ENCODE results near the gene DEPDC5. TPM values are rescaled to one million over a fixed set of nuclear protein-coding genes. Genes with fewer than 3 reads are reported as not detected.
A peak's percentile ranks its signal among the peaks of the same experiment; 100 is the strongest.
"Not testable (repeated sequence)": the region's sequence is repeated elsewhere in the genome, so short reads cannot be mapped to it uniquely, and the experiment has no call there.

DEPDC5 gene
- total RNA-seq (2014; rRNA removed; shearing (Covaris generic)), result 6.1 and 7.8 TPM in 2 replicates

DNA sequence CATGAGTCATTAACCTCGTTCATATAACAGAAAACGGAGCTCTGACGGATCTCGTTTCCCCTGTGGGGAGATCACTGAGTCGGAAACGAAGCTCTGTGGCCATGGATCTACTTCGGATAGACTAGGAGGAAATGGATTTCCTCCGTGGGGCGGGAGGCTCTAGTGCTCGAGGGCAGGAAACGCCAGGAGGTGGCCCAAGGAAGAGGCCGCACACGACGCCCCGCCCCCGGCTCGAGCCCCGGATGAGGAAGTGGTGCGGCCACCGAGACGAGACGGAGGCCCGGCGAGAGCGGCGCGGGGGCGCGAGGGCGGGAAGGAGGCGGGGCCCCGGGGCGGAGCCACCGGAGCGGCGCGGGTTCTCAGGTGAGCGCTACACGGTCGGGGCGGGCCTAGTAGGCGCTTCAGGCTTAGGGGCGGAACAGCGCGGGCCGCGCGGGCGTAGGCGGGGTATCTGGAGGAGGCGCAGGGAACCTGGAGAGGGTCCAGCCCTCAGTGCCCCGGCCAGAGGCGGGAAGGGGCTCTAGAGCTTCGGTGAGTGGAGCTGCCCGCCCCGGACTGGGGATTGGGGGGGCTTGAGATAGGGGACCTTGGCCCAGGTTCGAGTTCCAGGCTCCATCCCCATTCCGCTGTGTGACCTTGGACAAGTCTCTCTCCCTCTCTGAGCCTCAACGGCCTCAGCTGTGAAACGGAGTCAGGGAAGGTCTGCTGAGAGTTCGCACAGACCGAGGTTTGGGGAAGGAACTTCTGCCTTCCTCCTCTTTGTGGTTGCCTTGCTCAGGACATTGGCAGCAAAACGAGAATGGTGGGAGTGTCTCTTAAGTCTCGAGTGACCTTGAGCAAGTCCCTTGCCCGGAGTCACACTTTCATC, at the start of gene DEPDC5:
TSS of gene DEPDC5 (plus strand) at position 386 of the 868 bp plus-strand sequence. CDS start 903 bp downstream, outside the sequence.
- DNase-seq (ENCODE audit: low read depth), result peak; percentile 92

GRCh38 chr22:31707519-31707918, 46.3 kb upstream of the DEPDC5 start:
- no peak for DNase-seq (ENCODE audit: low read depth)

DNA sequence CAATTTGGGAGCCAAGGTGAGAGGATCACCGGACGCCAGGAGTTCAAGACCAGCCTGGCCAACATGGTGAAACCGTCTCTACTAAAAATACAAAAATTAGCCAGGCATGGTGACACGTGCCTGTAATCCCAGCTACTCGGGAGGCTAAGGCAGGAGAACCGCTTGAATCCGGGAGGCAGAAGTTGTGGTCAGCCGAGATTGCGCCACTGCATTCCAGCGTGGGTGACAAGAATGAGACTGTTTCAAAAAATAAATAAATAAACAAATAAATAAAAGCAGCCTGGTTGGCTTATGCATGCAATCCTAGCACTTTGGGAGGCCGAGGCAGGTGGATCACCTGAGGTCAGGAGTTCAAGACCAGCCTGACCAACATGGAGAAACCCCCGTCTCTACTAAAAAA, 42.6 kb upstream of the DEPDC5 start:
- not testable (repeated sequence) for DNase-seq (ENCODE audit: low read depth)

GRCh38 chr22:31715147-31715778, 38.6 kb upstream of the DEPDC5 start:
- DNase-seq (ENCODE audit: low read depth), result no peak

- no peak for DNase-seq (ENCODE audit: low read depth)
Measured at GRCh38 chr22:31719850-31720471, 33.9 kb upstream of the DEPDC5 start.

DNA sequence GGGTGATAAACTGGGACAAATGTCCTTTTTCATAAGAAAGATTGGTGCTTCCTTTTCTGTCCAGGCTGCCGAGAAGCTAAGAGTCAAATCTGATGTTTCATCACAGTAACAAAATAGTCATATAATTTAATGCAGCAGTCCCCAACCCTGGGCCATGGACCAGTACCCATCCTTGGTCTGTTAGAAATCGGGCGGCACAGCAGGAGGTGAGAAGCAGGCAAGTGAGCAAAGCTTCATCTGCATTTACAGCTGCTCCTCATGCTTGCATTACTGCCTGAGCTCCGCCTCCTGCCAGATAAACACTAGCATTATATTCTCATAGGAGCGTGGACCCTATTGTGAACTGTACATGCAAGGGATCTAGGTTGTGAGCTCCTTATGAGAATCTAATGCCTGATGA, 30.1 kb upstream of the DEPDC5 start:
- no peak for DNase-seq (ENCODE audit: low read depth)

DNA sequence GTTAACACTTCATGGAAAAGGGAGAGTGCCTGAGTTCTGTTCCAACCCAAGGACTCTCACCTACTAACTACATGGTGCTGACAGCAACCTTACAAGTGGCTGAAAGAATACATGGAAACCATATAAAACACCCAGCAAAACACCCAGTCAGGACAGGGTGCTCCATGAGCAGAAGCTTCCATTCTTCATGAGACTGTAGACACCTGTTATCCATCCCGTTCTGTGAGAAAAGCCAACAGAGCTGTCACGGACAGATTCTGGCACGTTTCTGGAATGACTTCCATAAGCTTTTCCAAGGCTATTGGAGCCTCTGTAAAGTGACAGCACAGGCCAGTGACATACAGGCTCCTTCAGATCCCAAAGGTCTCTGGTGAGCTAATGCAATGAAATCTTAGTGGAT, 27.1 kb upstream of the DEPDC5 start:
- DNase-seq (ENCODE audit: low read depth), result no peak

DNA sequence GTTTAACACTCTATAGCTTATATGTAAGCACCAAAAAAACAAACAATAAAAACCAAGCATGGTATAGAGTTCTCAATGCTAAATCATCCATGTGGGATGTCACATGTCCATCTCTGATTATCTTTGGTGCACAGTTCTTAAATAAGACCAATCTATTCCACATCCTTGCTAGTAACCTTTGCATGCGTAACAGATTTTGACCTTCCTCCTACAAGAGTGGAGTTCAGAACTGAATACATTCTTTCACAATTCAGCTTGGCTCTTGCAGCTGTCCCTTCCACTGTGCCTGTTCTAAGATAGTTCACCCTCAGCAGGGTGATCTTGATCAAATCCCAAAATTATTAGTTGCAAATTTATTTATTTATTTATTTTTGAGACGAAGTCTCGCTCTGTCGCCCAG, 25.0 kb upstream of the DEPDC5 start:
- no peak for DNase-seq (ENCODE audit: low read depth)

DNA sequence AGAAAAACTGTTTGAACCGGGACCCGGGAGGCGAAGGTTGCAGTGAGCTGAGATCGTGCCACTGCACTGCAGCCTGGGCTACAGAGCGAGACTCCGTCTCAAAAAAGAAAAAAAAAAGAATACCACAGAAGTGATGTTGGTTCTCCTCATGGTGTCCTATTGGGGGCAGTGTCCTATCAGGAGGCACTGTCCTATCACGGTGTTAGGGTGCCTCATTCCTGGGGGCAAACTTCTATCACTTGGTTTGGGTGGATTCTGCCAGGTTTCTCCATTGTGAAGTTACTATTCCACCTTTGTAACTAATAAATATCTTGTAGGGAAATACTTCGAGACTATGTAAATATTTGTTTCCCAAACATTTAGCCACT, 23.5 kb upstream of the DEPDC5 start:
- DNase-seq (ENCODE audit: low read depth), result no peak

- no peak for DNase-seq (ENCODE audit: low read depth)
Measured at GRCh38 chr22:31732089-31732829, 21.6 kb upstream of the DEPDC5 start.

DNA sequence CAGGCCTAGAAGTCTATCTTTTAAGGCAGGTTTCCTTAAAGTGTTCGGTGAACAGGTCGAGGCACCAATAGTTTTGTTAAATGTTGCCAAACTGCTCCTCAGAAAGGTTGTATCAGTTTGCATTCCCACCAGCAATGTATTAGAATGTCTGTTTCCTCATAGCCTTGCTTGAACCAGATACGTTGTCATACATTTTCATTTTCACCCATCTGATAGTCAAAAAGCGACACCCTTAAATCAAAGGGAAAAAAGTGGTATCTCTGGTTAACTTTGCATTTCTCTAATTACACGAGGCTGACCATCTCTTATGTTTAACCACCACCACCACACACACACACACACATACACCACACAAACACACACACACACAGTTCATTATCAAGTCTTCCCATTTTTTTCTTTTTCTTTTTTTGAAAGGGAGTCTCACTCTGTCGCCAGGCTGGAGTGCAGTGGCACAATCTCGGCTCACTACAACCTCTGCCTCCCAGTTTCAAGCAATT, 20.2 kb upstream of the DEPDC5 start:
- DNase-seq (ENCODE audit: low read depth), result no peak

GRCh38 chr22:31734512-31734911, 19.3 kb upstream of the DEPDC5 start:
- DNase-seq (ENCODE audit: low read depth), result peak; percentile 19

DNA sequence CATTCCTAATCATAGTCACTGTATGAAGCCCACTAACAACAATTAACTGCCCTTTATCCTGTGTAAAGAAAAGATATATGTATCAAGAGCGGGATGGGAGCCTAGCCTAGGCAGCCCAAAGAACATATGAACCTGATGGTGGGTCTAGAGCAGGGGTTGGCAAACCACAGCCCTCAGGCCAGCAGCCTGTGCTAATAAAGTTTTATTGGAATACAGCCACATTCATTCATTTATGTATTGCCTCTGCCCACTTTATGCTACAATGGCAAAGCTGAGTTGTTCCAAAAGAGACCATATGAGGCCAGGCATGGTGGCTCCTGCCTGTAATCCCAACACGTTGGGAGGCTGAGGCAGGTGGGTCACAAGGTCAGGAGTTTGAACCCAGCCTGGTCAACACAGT, 17.4 kb upstream of the DEPDC5 start:
- DNase-seq (ENCODE audit: low read depth), result no peak

DNA sequence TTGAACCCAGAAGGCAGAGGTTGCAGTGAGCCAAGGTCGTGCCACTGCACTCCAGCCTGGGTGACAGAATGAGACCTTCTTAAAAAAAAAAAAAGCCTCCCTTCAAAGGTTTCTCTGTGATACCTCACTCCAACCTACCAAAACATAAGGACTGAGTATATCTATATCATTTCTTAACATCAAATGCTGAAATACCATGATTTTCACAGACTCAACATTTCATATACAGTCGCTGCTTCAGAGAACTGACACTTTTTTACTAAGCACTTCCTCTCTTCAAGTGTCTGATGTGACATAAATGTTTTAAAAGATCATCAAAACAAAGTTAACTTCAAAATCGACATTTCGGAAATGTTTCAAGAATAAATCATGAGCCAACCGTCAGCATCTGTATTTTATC, 15.9 kb upstream of the DEPDC5 start:
- no peak for DNase-seq (ENCODE audit: low read depth)

- no peak for DNase-seq (ENCODE audit: low read depth)
Measured at GRCh38 chr22:31738566-31738965, 15.3 kb upstream of the DEPDC5 start.

DNA sequence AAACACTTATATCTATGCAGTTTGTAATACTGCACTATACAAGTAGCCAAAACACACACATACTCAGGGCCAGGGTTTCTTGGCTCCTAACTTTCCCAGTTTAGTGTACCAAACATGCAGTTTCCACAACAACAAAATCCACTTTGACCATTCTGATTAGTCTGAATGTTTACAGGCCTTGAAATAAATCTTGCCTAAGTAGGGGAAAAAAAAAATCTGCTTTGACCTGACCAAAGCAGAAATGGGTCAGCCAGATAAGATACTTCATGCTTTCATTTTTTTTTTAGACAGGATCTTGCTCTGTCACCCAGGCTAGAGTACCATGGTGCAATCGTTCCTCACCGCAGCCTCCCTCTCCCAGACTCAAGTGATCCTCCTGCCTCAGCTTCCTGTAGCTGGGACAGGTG, 14.0 kb upstream of the DEPDC5 start:
- DNase-seq (ENCODE audit: low read depth), result no peak

- DNase-seq (ENCODE audit: low read depth), result not testable (repeated sequence)
Measured at GRCh38 chr22:31740314-31740713, 13.5 kb upstream of the DEPDC5 start.

DNA sequence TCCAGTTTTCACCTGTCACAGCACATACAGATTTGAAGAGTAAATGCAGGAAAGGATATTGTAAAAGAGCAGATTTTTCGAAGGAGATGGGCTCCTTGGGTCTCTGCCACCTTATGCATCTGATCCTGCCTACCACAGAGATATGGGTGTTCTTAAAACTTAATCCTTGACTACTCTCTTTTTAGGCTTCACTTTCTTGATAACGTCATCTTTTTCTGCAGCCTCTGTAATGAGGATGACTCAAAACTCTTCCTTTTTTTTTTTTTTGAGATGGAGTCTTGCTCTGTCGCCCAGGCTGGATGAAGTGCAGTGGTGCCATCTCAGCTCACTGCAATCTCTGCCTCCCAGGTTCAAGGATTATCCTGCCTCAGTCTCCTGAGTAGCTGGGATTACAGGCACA, 11.7 kb upstream of the DEPDC5 start:
- DNase-seq (ENCODE audit: low read depth), result no peak

DNA sequence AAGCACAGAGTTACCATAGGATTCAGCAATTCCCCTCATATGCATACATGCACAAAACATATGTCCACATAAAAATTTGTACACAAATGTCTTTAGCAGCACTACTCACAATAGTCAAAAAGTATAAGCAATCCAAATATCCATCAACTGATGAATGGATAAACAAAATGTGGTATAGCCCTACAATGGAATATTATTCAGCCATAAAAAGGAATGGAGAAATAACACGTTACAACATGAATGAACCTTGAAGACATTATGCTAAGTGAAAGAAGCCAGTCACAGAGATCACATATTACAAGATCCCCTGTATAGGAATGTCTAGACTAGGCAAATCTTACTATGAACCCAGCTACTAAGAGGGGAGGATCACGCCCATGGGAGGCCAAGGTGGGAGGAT, 11.1 kb upstream of the DEPDC5 start:
- DNase-seq (ENCODE audit: low read depth), result no peak

DNA sequence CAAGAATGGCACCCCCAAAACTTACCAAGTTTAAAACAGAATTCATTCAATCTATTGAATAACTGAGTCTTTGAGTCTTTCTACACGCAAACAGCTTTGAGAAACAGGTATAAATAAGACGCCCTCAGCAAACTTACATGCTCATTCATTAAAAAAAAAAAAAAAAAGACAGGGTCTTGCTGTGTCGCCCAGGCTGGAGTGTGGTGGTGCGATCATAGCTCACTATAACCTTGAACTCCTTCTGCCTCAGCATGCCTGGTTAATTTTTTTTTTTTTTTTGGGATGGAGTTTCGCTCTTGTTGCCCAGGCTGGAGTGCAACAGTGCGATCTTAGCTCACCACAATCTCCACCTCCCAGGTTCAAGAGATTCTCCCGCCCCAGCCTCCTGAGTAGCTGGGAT, 9.9 kb upstream of the DEPDC5 start:
- no peak for DNase-seq (ENCODE audit: low read depth)

DNA sequence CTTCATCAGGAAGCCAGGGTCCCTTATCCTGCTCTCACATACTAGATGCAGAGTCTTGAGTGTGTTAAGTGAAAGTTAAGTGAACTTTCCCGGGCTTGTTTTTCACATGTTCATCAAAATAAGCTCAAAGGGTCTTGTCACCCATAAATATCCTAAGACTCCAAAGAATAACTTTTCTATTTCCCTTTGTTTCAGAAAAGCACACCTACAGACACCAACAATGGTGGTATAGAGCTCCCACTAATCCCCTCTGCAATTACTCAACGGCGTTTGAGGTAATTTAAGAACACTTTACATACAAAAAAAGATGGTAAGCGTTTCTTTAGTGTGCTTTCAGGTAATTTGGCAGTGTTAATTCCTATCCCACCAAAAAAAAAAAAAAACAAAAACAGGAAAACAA, 6.4 kb upstream of the DEPDC5 start:
- DNase-seq (ENCODE audit: low read depth), result no peak

DNA sequence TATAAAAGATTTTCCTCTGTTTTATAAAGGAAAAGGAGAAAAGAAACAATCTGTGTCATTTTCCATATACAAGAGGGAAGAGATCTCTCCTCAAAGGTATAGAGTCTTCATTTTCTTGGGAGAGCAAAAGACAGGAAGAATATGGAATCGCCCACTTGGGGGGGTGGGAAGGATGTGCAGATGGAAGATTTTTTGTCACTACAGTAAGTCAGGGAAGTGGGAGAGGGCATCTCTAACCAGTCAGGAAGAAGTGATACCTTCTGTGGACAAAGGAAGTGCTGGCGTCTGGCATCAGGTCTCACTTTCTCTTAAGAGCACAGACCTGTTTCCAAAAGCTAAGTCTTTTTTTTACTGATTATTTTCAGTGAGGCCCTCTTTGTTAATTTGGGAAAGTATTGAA, 5.3 kb upstream of the DEPDC5 start:
- peak; percentile 9 for DNase-seq (ENCODE audit: low read depth)
